ENCODE data around the gene TBC1D16.

The TBC1D16 gene

GRCh38 chr17:80033840-80034239 lies 1.8 kb downstream of the TBC1D16 start:
- no peak for DNase-seq (ENCODE audit: extremely low spot score)
- no peak for TF ChIP-seq CTCF (IDR thresholded peaks at IDR 0.05; ENCODE audit: control extremely low read depth, extremely low read depth, low read depth, missing control alignments)
- ChIA-PET CTCF (interaction anchor here (0.7 kb wide), 1 partner anchor 27 kb away, joined by 3 read pairs; no protein-coding TSS in a partner anchor), POLR2A (no interaction called here)

GRCh38 chr17:80032614-80033171 lies 3.0 kb downstream of the TBC1D16 start:
- DNase-seq (ENCODE audit: extremely low spot score) = no peak
- ChIA-PET CTCF (no interaction called here), POLR2A (no interaction called here)
- no peak for TF ChIP-seq CTCF (IDR thresholded peaks at IDR 0.05; ENCODE audit: control extremely low read depth, extremely low read depth, low read depth, missing control alignments)

- ChIA-PET POLR2A (interaction anchor here (0.6 kb wide), 1 partner anchor 114 kb away, joined by 3 read pairs; no protein-coding TSS in a partner anchor), CTCF (interaction anchor here (1.1 kb wide), 1 partner anchor 23 kb away, joined by 4 read pairs; no protein-coding TSS in a partner anchor)
- DNase-seq (ENCODE audit: extremely low spot score) = no peak
- TF ChIP-seq CTCF (IDR thresholded peaks at IDR 0.05; ENCODE audit: control extremely low read depth, extremely low read depth, low read depth, missing control alignments) = no peak
Observed at GRCh38 chr17:80031691-80032430, 3.8 kb downstream of the TBC1D16 start.

GRCh38 chr17:80030730-80031410 lies 4.8 kb downstream of the TBC1D16 start:
- DNase-seq (ENCODE audit: extremely low spot score) = no peak
- POLR2A ChIA-PET = no interaction called here
- CTCF ChIA-PET = interaction anchor here (1.1 kb wide), 2 partner anchors 22 to 196 kb away, joined by 3 to 4 read pairs; no protein-coding TSS in a partner anchor
- no peak for TF ChIP-seq CTCF (IDR thresholded peaks at IDR 0.05; ENCODE audit: control extremely low read depth, extremely low read depth, low read depth, missing control alignments)

GRCh38 chr17:80029258-80029974 lies 6.3 kb downstream of the TBC1D16 start:
- ChIA-PET CTCF (interaction anchor here (1.1 kb wide), 1 partner anchor 194 kb away, joined by 3 read pairs; no protein-coding TSS in a partner anchor), POLR2A (no interaction called here)
- no peak for DNase-seq (ENCODE audit: extremely low spot score)
- TF ChIP-seq CTCF (IDR thresholded peaks at IDR 0.05; ENCODE audit: control extremely low read depth, extremely low read depth, low read depth, missing control alignments) = no peak

- ChIA-PET CTCF (interaction anchor here (0.7 to 1.0 kb wide), 2 partner anchors 20 to 23 kb away, joined by 3 read pairs; no protein-coding TSS in a partner anchor), POLR2A (no interaction called here)
- no peak for TF ChIP-seq CTCF (IDR thresholded peaks at IDR 0.05; ENCODE audit: control extremely low read depth, extremely low read depth, low read depth, missing control alignments)
- DNase-seq (ENCODE audit: extremely low spot score) = no peak
Observed at GRCh38 chr17:80028030-80028429, 7.6 kb downstream of the TBC1D16 start.
